Vagina (tissue), 2 donors: Measurements from ENCODE around the gene ZNF117.

Experiments used
- CTCF ChIP-seq, 3 experiments: fragments of 450-650 bp in 2 of 3; fragments of 200-600 bp in 1 of 3; sonication (generic) in 1 of 3; IDR thresholded peaks; one replicate each; pipeline ENCODE4 v1.5.1; 2017 to 2019; ENCODE audit warnings: antibody characterized with exemption in 3 of 3, mild to moderate bottlenecking in 2 of 3, moderate library complexity in 2 of 3
- POLR2AphosphoS5 ChIP-seq, 2 donors: sonication (generic); formaldehyde crosslinking; IDR thresholded peaks; one replicate each; pipeline ENCODE4 v1.9.0; 2017; ENCODE audit warnings: antibody characterized with exemption in 2 of 2, mild to moderate bottlenecking in 2 of 2, low read depth in 1 of 2; ENCODE audit not compliant: insufficient read depth in 1 of 2

GRCh38 chr7:65001291-65001814, 10.5 kb upstream of the ZNF117 start:
- no peak for TF ChIP-seq POLR2AphosphoS5 (IDR thresholded peaks at IDR 0.05; ENCODE audit: insufficient read depth in 1 of 2, low read depth in 1 of 2)
- TF ChIP-seq CTCF (IDR thresholded peaks at IDR 0.05), result no peak
